ENCODE data around the gene AGBL1. TPM values are rescaled to one million over a fixed set of nuclear protein-coding genes. Genes with fewer than 3 reads are reported as not detected.

Gene AGBL1
- total RNA-seq, 2 donors from 2014 or later: 0.23 to 0.91 TPM

GRCh38 chr15:86553108-86553507, 473.4 kb downstream of the AGBL1 start:
- no peaks in the 10 kb centered on the region for H3K36me3 ChIP-seq
- DNase-seq (ENCODE audit: low spot score): no peak
- H3K27ac ChIP-seq: no peak overlapping the region
- intact Hi-C loops (cut with DNase I): no loop called here
- no peaks in the 10 kb centered on the region for H3K4me1 ChIP-seq (replicated peaks)
- 36% methylated on average over 1 of the region's 1 CpG for WGBS
- TF ChIP-seq CTCF (IDR thresholded peaks at IDR 0.05): no peak
- no peak for TF ChIP-seq POLR2A (IDR thresholded peaks at IDR 0.05)
- no peak for TF ChIP-seq POLR2AphosphoS5 (IDR thresholded peaks at IDR 0.05)
- no peak overlapping the region for H3K4me3 ChIP-seq
- H3K9me3 ChIP-seq: no peaks in the 10 kb centered on the region
- H3K27me3 ChIP-seq (replicated peaks; ENCODE audit: insufficient read depth): no peaks in the 10 kb centered on the region

GRCh38 chr15:86555098-86555497, 475.4 kb downstream of the AGBL1 start:
- Histone ChIP-seq H3K27me3 (replicated peaks; ENCODE audit: insufficient read depth) (no peaks in the 10 kb centered on the region), H3K9me3 (no peaks in the 10 kb centered on the region), H3K4me3 (no peak overlapping the region), H3K4me1 (replicated peaks) (no peaks in the 10 kb centered on the region), H3K36me3 (no peaks in the 10 kb centered on the region), H3K27ac (peak overlapping the region in 1 of 2 donors; percentile 10)
- 9% methylated on average over 2 of the region's 2 CpGs for WGBS
- DNase-seq (ENCODE audit: low spot score): peak; percentile 64
- TF ChIP-seq POLR2AphosphoS5 (IDR thresholded peaks at IDR 0.05) (peak; percentile 61), CTCF (IDR thresholded peaks at IDR 0.05) (no peak)
- intact Hi-C loops (cut with DNase I): no loop called here

GRCh38 chr15:86555939-86556338, 476.3 kb downstream of the AGBL1 start:
- Histone ChIP-seq H3K4me3 (no peak overlapping the region), H3K36me3 (no peaks in the 10 kb centered on the region), H3K27ac (peak overlapping the region in 1 of 2 donors; percentile 10), H3K27me3 (replicated peaks; ENCODE audit: insufficient read depth) (no peaks in the 10 kb centered on the region), H3K4me1 (replicated peaks) (no peaks in the 10 kb centered on the region), H3K9me3 (no peaks in the 10 kb centered on the region)
- DNase-seq (ENCODE audit: low spot score): peak; percentile 43
- intact Hi-C loops (cut with DNase I): no loop called here
- WGBS: 12% methylated on average over 1 of the region's 1 CpG
- TF ChIP-seq POLR2AphosphoS5 (IDR thresholded peaks at IDR 0.05) (peak; percentile 67), POLR2A (IDR thresholded peaks at IDR 0.05) (no peak)

GRCh38 chr15:86556396-86557017, 476.8 kb downstream of the AGBL1 start:
- DNase-seq (ENCODE audit: low spot score): no peak
- intact Hi-C loops (cut with DNase I): no loop called here
- 74% methylated on average over 3 of the region's 3 CpGs for WGBS
- H3K9me3 ChIP-seq: no peaks in the 10 kb centered on the region
- no peaks in the 10 kb centered on the region for H3K27me3 ChIP-seq (replicated peaks; ENCODE audit: insufficient read depth)
- no peak overlapping the region for H3K4me3 ChIP-seq
- no peaks in the 10 kb centered on the region for H3K36me3 ChIP-seq
- H3K27ac ChIP-seq: no peak overlapping the region
- H3K4me1 ChIP-seq (replicated peaks): no peaks in the 10 kb centered on the region
- TF ChIP-seq POLR2A (IDR thresholded peaks at IDR 0.05) (no peak), CTCF (IDR thresholded peaks at IDR 0.05) (no peak), POLR2AphosphoS5 (IDR thresholded peaks at IDR 0.05) (no peak)

GRCh38 chr15:86557018-86557550, 477.4 kb downstream of the AGBL1 start:
- Histone ChIP-seq H3K27me3 (replicated peaks; ENCODE audit: insufficient read depth) (no peaks in the 10 kb centered on the region), H3K36me3 (no peaks in the 10 kb centered on the region), H3K9me3 (no peaks in the 10 kb centered on the region), H3K4me3 (no peak overlapping the region), H3K4me1 (replicated peaks) (no peaks in the 10 kb centered on the region), H3K27ac (no peak overlapping the region)
- intact Hi-C loops (cut with DNase I): no loop called here
- WGBS: 72% methylated on average over 3 of the region's 3 CpGs
- TF ChIP-seq CTCF (IDR thresholded peaks at IDR 0.05) (no peak), POLR2AphosphoS5 (IDR thresholded peaks at IDR 0.05) (no peak)
- no peak for DNase-seq (ENCODE audit: low spot score)

Measured in prostate gland (tissue), 2 donors.